Right ventricle myocardium superior (tissue), 1 donor: ENCODE measurements around the gene HMBS. TPM values are rescaled to one million over a fixed set of nuclear protein-coding genes. Genes with fewer than 3 reads are reported as not detected.
A peak's percentile ranks its signal among the peaks of the same experiment; 100 is the strongest.
"Not testable (repeated sequence)": the region's sequence is repeated elsewhere in the genome, so short reads cannot be mapped to it uniquely, and the experiment has no call there.

ENCODE experiments used
- ATAC-seq: fragments of 200-7000 bp; cut with Tn5 transposase; one replicate; pipeline ENCODE4 v1.9.1; 2020; ENCODE audit warnings: mild to moderate bottlenecking; ENCODE audit not compliant: poor library complexity
- DNase-seq: peaks from one replicate; pipeline ENCODE4 v3.0.0-alpha.2; 2020
- intact Hi-C: fragments of 100-400 bp; cut with DNase I; formaldehyde crosslinking; loops from one replicate; pipeline ENCODE4 v1.11.2; 2022
- total RNA-seq: library from RNA; stranded (reverse); fragmentation: NEBNext Ultra II Directional; extraction: Animal tissue kit (Norgen Biotek cat#: 25700); gene quantifications from one replicate; pipeline ENCODE4 v1.2.1, GENCODE V29; 2021
- donor health status: DM: no; HTN: yes; CAD: no; lungs with severe emphysema.

The HMBS gene
- total RNA-seq, 1 donor from 2014 or later: 22.1 TPM

- ATAC-seq (no peak), DNase-seq (no peak)
- intact Hi-C loops: no loop called here
These were observed 29.0 kb downstream of the HMBS start for GRCh38 chr11:119113716-119114115.

- ATAC-seq: no peak
- DNase-seq: no peak
- intact Hi-C loops: no loop called here
These were observed 29.7 kb downstream of the HMBS start for GRCh38 chr11:119114351-119114750.

- intact Hi-C loops: no loop called here
- DNase-seq (peak; percentile 77), ATAC-seq (peak; percentile 53)
These were observed 31.0 kb downstream of the HMBS start for GRCh38 chr11:119115484-119116234.

- no peak for ATAC-seq
- DNase-seq: no peak
- intact Hi-C loops: no loop called here
These were observed 31.5 kb downstream of the HMBS start for GRCh38 chr11:119116235-119116594.

GRCh38 chr11:119116601-119117000, 31.9 kb downstream of the HMBS start:
- intact Hi-C loops: no loop called here
- no peak for DNase-seq
- no peak for ATAC-seq

GRCh38 chr11:119117004-119117706, 32.5 kb downstream of the HMBS start:
- no peak for DNase-seq
- intact Hi-C loops: no loop called here
- no peak for ATAC-seq

- intact Hi-C loops: no loop called here
- no peak for ATAC-seq
- no peak for DNase-seq
These were observed 33.5 kb downstream of the HMBS start for GRCh38 chr11:119118227-119118626.

- ATAC-seq: no peak
- DNase-seq: no peak
- intact Hi-C loops: no loop called here
These were observed 34.3 kb downstream of the HMBS start for GRCh38 chr11:119118946-119119345.

GRCh38 chr11:119120639-119121007, 35.9 kb downstream of the HMBS start:
- no peak for DNase-seq
- intact Hi-C loops: no loop called here

GRCh38 chr11:119121008-119121810, 36.5 kb downstream of the HMBS start, which contains the start of gene HINFP:
Gene HINFP (plus strand): TSS chr11:119121580. CDS start chr11:119126945, 5,365 bp downstream.
- peak; percentile 100 for DNase-seq
- intact Hi-C loops: no loop called here
- ATAC-seq: peak; percentile 100

More at GRCh38 chr11:119120639-119121007, 35.9 kb downstream of the HMBS start:
- no peak for ATAC-seq

- DNase-seq (no peak), ATAC-seq (no peak)
- intact Hi-C loops: no loop called here
These were observed 37.1 kb downstream of the HMBS start for GRCh38 chr11:119121811-119122124.

GRCh38 chr11:119125821-119126220, 41.1 kb downstream of the HMBS start:
- intact Hi-C loops: no loop called here
- DNase-seq (no peak), ATAC-seq (no peak)

- DNase-seq (no peak), ATAC-seq (no peak)
- intact Hi-C loops: no loop called here
These were observed 42.1 kb downstream of the HMBS start for GRCh38 chr11:119126675-119127268.

GRCh38 chr11:119130662-119131061, 46.0 kb downstream of the HMBS start:
- ATAC-seq (no peak), DNase-seq (no peak)
- intact Hi-C loops: no loop called here

- DNase-seq: peak; percentile 23
- ATAC-seq: peak; percentile 34
- intact Hi-C loops: no loop called here
These were observed 49.8 kb downstream of the HMBS start for GRCh38 chr11:119134389-119134978.

GRCh38 chr11:119139276-119139675, 54.6 kb downstream of the HMBS start:
- intact Hi-C loops, DNase-seq, ATAC-seq: not testable (repeated sequence)
